ENCODE measurements around the gene BCL7A. TPM values are rescaled to one million over a fixed set of nuclear protein-coding genes. Genes with fewer than 3 reads are reported as not detected.
"Not testable (repeated sequence)": the region's sequence is repeated elsewhere in the genome, so short reads cannot be mapped to it uniquely, and the experiment has no call there.

Gene BCL7A
- polyA plus RNA-seq, 3 donors = 0.34 to 0.79 (median 0.56) TPM

DNA sequence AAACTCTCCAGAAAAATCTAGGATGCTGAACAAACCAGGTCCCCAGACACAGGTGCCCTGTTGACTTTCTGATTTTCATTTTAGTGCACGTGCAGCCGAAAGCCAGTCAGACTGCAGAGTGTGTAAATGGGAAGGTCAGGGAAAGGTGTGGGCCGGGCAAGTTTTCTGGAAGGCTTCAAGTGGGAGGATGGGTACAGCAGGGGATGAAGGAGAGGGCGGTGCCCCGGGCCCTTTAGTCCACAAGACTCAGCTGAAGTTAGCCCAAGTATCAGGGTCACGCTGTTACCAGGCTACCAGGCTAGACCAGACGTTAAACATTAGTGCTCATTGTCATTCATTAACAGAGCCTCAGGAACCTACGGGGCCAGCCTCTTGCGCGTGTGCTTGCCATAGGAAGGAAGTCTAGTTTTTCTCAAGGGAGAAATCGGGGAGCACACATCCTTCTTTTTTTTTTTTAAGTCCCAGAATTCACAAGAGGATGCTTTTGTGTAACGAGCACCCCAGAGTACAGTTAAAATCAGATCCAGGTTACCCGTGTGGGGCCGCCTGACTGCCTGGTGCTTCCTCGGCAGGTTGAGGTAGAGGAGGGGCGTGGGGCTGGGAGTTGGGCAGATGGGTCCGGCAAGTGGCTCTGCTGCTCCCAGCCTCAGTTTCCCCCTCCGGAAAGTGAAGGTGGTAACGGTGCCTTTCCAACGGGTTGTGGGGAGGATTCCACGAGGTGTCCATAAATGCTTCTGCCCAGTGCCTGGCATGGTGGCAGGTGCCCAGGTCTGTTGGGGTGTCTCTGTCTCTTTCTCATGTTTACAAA lies 19.1 kb downstream of the BCL7A start:
- Mint-ChIP-seq H3K27me3 (ENCODE audit: low read depth in 3 of 3) (peaks cover 0 to 3% (median 3%) of the 10 kb centered on the region in 3 donors), H3K27ac (peak overlapping the region in 1 of 7 donors; percentile 31), H3K9me3 (no peaks in the 10 kb centered on the region), H3K4me1 (no peaks in the 10 kb centered on the region), H3K36me3 (peaks cover 2 to 48% of the 10 kb centered on the region in 2 donors), H3K4me3 (no peak overlapping the region)
- Histone ChIP-seq H2AFZ (ENCODE audit: insufficient read depth, low read depth, low read length, poor library complexity, severe bottlenecking) (no peak overlapping the region), H4K20me1 (ENCODE audit: insufficient read depth, low read length) (no peaks in the 10 kb centered on the region), H3K4me2 (replicated peaks; ENCODE audit: extremely low read depth, low read length, poor library complexity, severe bottlenecking) (no peak overlapping the region), H3K4me1 (ENCODE audit: control insufficient read depth in 1 of 2, insufficient read depth in 2 of 2, low read length in 2 of 2) (no peaks in the 10 kb centered on the region), H3K27ac (ENCODE audit: low read depth in 1 of 2, low read length in 2 of 2) (no peak overlapping the region), H3K4me3 (replicated peaks in 1 of 3; ENCODE audit: low read depth in 2 of 3, low read length in 3 of 3) (no peak overlapping the region), H3K9me3 (replicated peaks in 1 of 2; ENCODE audit: control insufficient read depth in 1 of 2, insufficient read depth in 1 of 2, low read length in 2 of 2) (no peaks in the 10 kb centered on the region), H3K9ac (ENCODE audit: insufficient read depth, low read length, poor library complexity, severe bottlenecking) (no peak overlapping the region), H3K36me3 (replicated peaks in 1 of 2; ENCODE audit: control insufficient read depth in 1 of 2, insufficient read depth in 2 of 2, low read length in 2 of 2) (no peaks in the 10 kb centered on the region), H3K27me3 (ENCODE audit: control insufficient read depth in 2 of 2, insufficient read depth in 2 of 2, low read length in 2 of 2) (no peaks in the 10 kb centered on the region), H3K79me2 (ENCODE audit: insufficient read depth, low read length) (no peaks in the 10 kb centered on the region)
- no peak for DNase-seq
- WGBS (ENCODE audit: insufficient coverage) = 93% methylated on average over 11 of the region's 21 CpGs
- TF ChIP-seq, protein P1, sequence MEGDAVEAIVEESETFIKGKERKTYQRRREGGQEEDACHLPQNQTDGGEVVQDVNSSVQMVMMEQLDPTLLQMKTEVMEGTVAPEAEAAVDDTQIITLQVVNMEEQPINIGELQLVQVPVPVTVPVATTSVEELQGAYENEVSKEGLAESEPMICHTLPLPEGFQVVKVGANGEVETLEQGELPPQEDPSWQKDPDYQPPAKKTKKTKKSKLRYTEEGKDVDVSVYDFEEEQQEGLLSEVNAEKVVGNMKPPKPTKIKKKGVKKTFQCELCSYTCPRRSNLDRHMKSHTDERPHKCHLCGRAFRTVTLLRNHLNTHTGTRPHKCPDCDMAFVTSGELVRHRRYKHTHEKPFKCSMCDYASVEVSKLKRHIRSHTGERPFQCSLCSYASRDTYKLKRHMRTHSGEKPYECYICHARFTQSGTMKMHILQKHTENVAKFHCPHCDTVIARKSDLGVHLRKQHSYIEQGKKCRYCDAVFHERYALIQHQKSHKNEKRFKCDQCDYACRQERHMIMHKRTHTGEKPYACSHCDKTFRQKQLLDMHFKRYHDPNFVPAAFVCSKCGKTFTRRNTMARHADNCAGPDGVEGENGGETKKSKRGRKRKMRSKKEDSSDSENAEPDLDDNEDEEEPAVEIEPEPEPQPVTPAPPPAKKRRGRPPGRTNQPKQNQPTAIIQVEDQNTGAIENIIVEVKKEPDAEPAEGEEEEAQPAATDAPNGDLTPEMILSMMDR (IDR thresholded peaks at IDR 0.05) = no peak
- intact Hi-C loops (cut with micrococcal nuclease) = no loop called here

DNA sequence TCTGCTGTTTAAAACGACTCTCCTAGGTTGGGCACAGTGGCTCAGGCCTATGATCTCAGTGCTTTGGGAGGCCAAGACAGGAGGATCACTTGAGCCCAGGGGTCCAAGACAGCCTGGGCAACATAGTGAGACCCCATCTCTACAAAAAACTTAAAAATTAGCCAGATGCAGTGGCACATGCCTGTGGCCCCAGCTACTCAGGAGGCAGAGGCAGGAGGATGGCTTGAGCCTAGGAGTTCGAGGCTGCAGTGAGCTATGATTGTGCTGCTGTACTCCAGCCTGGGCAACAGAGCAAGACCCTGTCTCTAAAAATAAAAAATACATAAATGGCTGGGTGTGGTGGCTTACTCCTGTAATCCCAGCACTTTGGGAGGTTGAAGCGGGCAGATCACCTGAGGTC lies 19.8 kb downstream of the BCL7A start:
- H3K36me3 ChIP-seq (replicated peaks in 1 of 2; ENCODE audit: control insufficient read depth in 1 of 2, insufficient read depth in 2 of 2, low read length in 2 of 2); intact Hi-C loops (cut with micrococcal nuclease): not testable (repeated sequence)

More for the DNA sequence above, 19.8 kb downstream of the BCL7A start:
- H3K4me1 Mint-ChIP-seq; H3K4me1 ChIP-seq (ENCODE audit: control insufficient read depth in 1 of 2, insufficient read depth in 2 of 2, low read length in 2 of 2); H3K4me2 ChIP-seq (replicated peaks; ENCODE audit: extremely low read depth, low read length, poor library complexity, severe bottlenecking); H2AFZ ChIP-seq (ENCODE audit: insufficient read depth, low read depth, low read length, poor library complexity, severe bottlenecking); H3K9ac ChIP-seq (ENCODE audit: insufficient read depth, low read length, poor library complexity, severe bottlenecking); H3K4me3 Mint-ChIP-seq; H3K9me3 ChIP-seq (replicated peaks in 1 of 2; ENCODE audit: control insufficient read depth in 1 of 2, insufficient read depth in 1 of 2, low read length in 2 of 2); H3K79me2 ChIP-seq (ENCODE audit: insufficient read depth, low read length); H3K9me3 Mint-ChIP-seq; H3K27ac ChIP-seq (ENCODE audit: low read depth in 1 of 2, low read length in 2 of 2); H3K4me3 ChIP-seq (replicated peaks in 1 of 3; ENCODE audit: low read depth in 2 of 3, low read length in 3 of 3); H4K20me1 ChIP-seq (ENCODE audit: insufficient read depth, low read length); H3K27me3 ChIP-seq (ENCODE audit: control insufficient read depth in 2 of 2, insufficient read depth in 2 of 2, low read length in 2 of 2); H3K27me3 Mint-ChIP-seq (ENCODE audit: low read depth in 3 of 3); DNase-seq: not testable (repeated sequence)
- H3K36me3 Mint-ChIP-seq = peaks cover under 1 to 48% of the 10 kb centered on the region in 2 donors
- H3K27ac Mint-ChIP-seq = peak overlapping the region in 1 of 7 donors; percentile 48
- WGBS (ENCODE audit: insufficient coverage) = 86% methylated on average over 2 of the region's 3 CpGs

Measured in CD14-positive monocyte (primary cell).